Measurements from ENCODE around the gene EXD3. TPM values are rescaled to one million over a fixed set of nuclear protein-coding genes. Genes with fewer than 3 reads are reported as not detected.
"Not testable (repeated sequence)": the region's sequence is repeated elsewhere in the genome, so short reads cannot be mapped to it uniquely, and the experiment has no call there.

Gene EXD3
- total and polyA plus RNA-seq, 9 of the 15 experiments (the other 6 are each of a cell fraction or from before 2014, with no cell fraction given): 0.29 to 12.5 (median 3.9) TPM

- H3K4me2 ChIP-seq (ENCODE audit: insufficient read depth, low read length); H3K27ac ChIP-seq (ENCODE audit: extremely low read depth, low read depth, low read length); H3K9me3 ChIP-seq (replicated peaks; ENCODE audit: control insufficient read depth, insufficient read depth, low read depth, low read length); BruUV-seq (replicated peaks); CTCF ChIA-PET (ENCODE audit: low intra/inter-chr PET ratio); H2AFZ ChIP-seq (ENCODE audit: low read depth, low read length); H4K20me1 ChIP-seq (replicated peaks; ENCODE audit: control insufficient read depth, insufficient read depth, low read length); intact Hi-C loops (cut with micrococcal nuclease); H3K9ac ChIP-seq (ENCODE audit: insufficient read depth in 1 of 2, low read depth in 2 of 2, low read length in 2 of 2); H3K36me3 ChIP-seq (ENCODE audit: control insufficient read depth, insufficient read depth, low read length); H3K4me3 ChIP-seq; POLR2A ChIA-PET; in situ Hi-C loops (cut with MboI); FAIRE-seq; ATAC-seq; DNase-seq (ENCODE audit: extremely low read depth in 1 of 4, low spot score in 3 of 4); H3K9me1 ChIP-seq (ENCODE audit: control insufficient read depth, insufficient read depth, low read length); H3K4me1 ChIP-seq (replicated peaks in 1 of 2; ENCODE audit: control insufficient read depth in 2 of 2, insufficient read depth in 2 of 2, low read length in 2 of 2); H3K79me2 ChIP-seq (ENCODE audit: control insufficient read depth, insufficient read depth, low read length): not testable (repeated sequence)
- 3% methylated on average over 11 of the region's 12 CpGs for WGBS (ENCODE audit: insufficient coverage, low coverage, missing lambda C conversion rate)
- peaks cover 17 to 35% of the 10 kb centered on the region in 2 experiments; a peak in 4 of 5 replicates for H3K27me3 ChIP-seq (ENCODE audit: control insufficient read depth in 2 of 2, insufficient read depth in 2 of 2, low read length in 2 of 2)
- peak; percentile 71; the same call in 1 of the 2 replicates for TF ChIP-seq ESRRA (IDR thresholded peaks at IDR 0.05; ENCODE audit: borderline replicate concordance, low read depth)
These were observed 83.0 kb downstream of the EXD3 start for GRCh38 chr9:137339908-137340462.

GRCh38 chr9:137339045-137339907, 83.7 kb downstream of the EXD3 start:
- H3K9me3 ChIP-seq (replicated peaks; ENCODE audit: control insufficient read depth, insufficient read depth, low read depth, low read length): peaks cover 6% of the 10 kb centered on the region; the same call in 1 of the 2 replicates
- no peak overlapping the region for H2AFZ ChIP-seq (ENCODE audit: low read depth, low read length)
- no peak overlapping the region for H3K9ac ChIP-seq (ENCODE audit: insufficient read depth in 1 of 2, low read depth in 2 of 2, low read length in 2 of 2)
- peaks cover 16 to 28% of the 10 kb centered on the region in 2 experiments; a peak in 4 of 5 replicates for H3K27me3 ChIP-seq (ENCODE audit: control insufficient read depth in 2 of 2, insufficient read depth in 2 of 2, low read length in 2 of 2)
- BruUV-seq (replicated peaks): no TSS peak
- intact Hi-C loops (cut with micrococcal nuclease): no loop called here
- TF ChIP-seq SIN3A (IDR thresholded peaks at IDR 0.05; ENCODE audit: borderline replicate concordance in 2 of 2, control insufficient read depth in 1 of 2, low read depth in 2 of 2, low read length in 2 of 2): no peak
- TF ChIP-seq TCF7 (IDR thresholded peaks at IDR 0.05; ENCODE audit: borderline replicate concordance): no peak
- no peak for TF ChIP-seq RREB1 (CRISPR knock-in tag; IDR thresholded peaks at IDR 0.05)
- no peak for TF ChIP-seq DDX20 (tag; IDR thresholded peaks at IDR 0.05; ENCODE audit: low read depth)
- no peaks in the 10 kb centered on the region for H3K9me1 ChIP-seq (ENCODE audit: control insufficient read depth, insufficient read depth, low read length)
- ChIA-PET POLR2A (no interaction called here), CTCF (ENCODE audit: low intra/inter-chr PET ratio) (no interaction called here)
- H3K79me2 ChIP-seq (ENCODE audit: control insufficient read depth, insufficient read depth, low read length): no peaks in the 10 kb centered on the region
- ATAC-seq: no peak
- no peak overlapping the region for H3K27ac ChIP-seq (ENCODE audit: extremely low read depth, low read depth, low read length)
- 3% methylated on average over 4 of the region's 7 CpGs for whole genome bisulfite sequencing (ENCODE audit: insufficient coverage, low coverage, missing lambda C conversion rate)
- in situ Hi-C loops (cut with MboI): no loop called here
- H3K4me1 ChIP-seq (replicated peaks in 1 of 2; ENCODE audit: control insufficient read depth in 2 of 2, insufficient read depth in 2 of 2, low read length in 2 of 2): no peaks in the 10 kb centered on the region
- no peak overlapping the region for H3K4me3 ChIP-seq
- H4K20me1 ChIP-seq (replicated peaks; ENCODE audit: control insufficient read depth, insufficient read depth, low read length): no peaks in the 10 kb centered on the region
- no peak for FAIRE-seq
- DNase-seq (ENCODE audit: extremely low read depth in 1 of 4, low spot score in 3 of 4): no peak
- H3K36me3 ChIP-seq (ENCODE audit: control insufficient read depth, insufficient read depth, low read length): no peaks in the 10 kb centered on the region
- no peak overlapping the region for H3K4me2 ChIP-seq (ENCODE audit: insufficient read depth, low read length)
